Measurements from ENCODE around the gene BLZF1. TPM values are rescaled to one million over a fixed set of nuclear protein-coding genes. Genes with fewer than 3 reads are reported as not detected.
A peak's percentile ranks its signal among the peaks of the same experiment; 100 is the strongest.

BLZF1 gene
- total RNA-seq, 6 experiments from 2014 or later, result 33.2 to 37.3 (median 35.9) TPM

DNA sequence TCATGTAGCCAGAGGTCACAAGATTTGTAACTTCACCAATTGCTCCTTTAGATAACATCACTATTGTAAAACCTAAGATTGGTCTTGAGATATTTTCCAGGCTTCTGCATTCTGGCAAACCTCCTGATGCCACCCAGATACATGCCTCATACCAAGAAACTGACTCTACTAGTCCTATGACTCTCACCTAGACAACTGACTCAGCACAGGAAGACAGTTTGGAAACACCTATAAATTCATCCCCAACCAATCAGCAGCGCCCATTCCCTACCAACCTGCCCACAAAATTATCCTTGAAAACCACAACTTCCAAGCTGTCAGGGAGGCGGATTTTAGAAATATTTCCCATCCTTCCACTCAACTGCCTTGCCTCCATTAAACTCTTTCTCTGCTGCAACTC lies 3.0 kb upstream of the BLZF1 start:
- H3K4me1 Mint-ChIP-seq (ENCODE audit: low read depth), result peaks cover 21% of the 10 kb centered on the region
- H3K9me3 Mint-ChIP-seq, result peaks cover 6% of the 10 kb centered on the region; the same call in 1 of the 2 replicates
- no peak for TF ChIP-seq CTCF (IDR thresholded peaks at IDR 0.05)
- peaks cover 8% of the 10 kb centered on the region for H3K36me3 Mint-ChIP-seq (ENCODE audit: low read depth)
- H3K4me3 Mint-ChIP-seq, result no peak overlapping the region; the same call in 1 of the 2 replicates
- H3K27me3 Mint-ChIP-seq (ENCODE audit: insufficient read depth), result no peaks in the 10 kb centered on the region
- no peak overlapping the region for H3K27ac Mint-ChIP-seq
- no peak for DNase-seq

- no peak for TF ChIP-seq CTCF (IDR thresholded peaks at IDR 0.05)
- H3K36me3 Mint-ChIP-seq (ENCODE audit: low read depth), result peaks cover 14% of the 10 kb centered on the region
- H3K4me1 Mint-ChIP-seq (ENCODE audit: low read depth), result peaks cover 20% of the 10 kb centered on the region
- H3K27me3 Mint-ChIP-seq (ENCODE audit: insufficient read depth), result no peaks in the 10 kb centered on the region
- no peak overlapping the region for H3K27ac Mint-ChIP-seq
- peaks cover 6% of the 10 kb centered on the region; the same call in 1 of the 2 replicates for H3K9me3 Mint-ChIP-seq
- no peak for DNase-seq
- no peak overlapping the region for H3K4me3 Mint-ChIP-seq
Measured at GRCh38 chr1:169367096-169367685, 804 bp upstream of the BLZF1 start.

GRCh38 chr1:169368406-169368769 lies 393 bp downstream of the BLZF1 start:
- H3K36me3 Mint-ChIP-seq (ENCODE audit: low read depth), result peaks cover 10% of the 10 kb centered on the region
- no peak overlapping the region for H3K4me3 Mint-ChIP-seq
- no peak overlapping the region for H3K27ac Mint-ChIP-seq
- TF ChIP-seq CTCF (IDR thresholded peaks at IDR 0.05), result no peak
- peaks cover 20% of the 10 kb centered on the region for H3K4me1 Mint-ChIP-seq (ENCODE audit: low read depth)
- H3K9me3 Mint-ChIP-seq, result no peaks in the 10 kb centered on the region
- no peaks in the 10 kb centered on the region for H3K27me3 Mint-ChIP-seq (ENCODE audit: insufficient read depth)
- DNase-seq, result peak; percentile 12

GRCh38 chr1:169371404-169371803 lies 3.4 kb downstream of the BLZF1 start:
- no peak for TF ChIP-seq CTCF (IDR thresholded peaks at IDR 0.05)
- Mint-ChIP-seq H3K27ac (no peak overlapping the region), H3K4me1 (ENCODE audit: low read depth) (peaks cover 20% of the 10 kb centered on the region), H3K27me3 (ENCODE audit: insufficient read depth) (no peaks in the 10 kb centered on the region), H3K36me3 (ENCODE audit: low read depth) (peaks cover 10% of the 10 kb centered on the region), H3K9me3 (no peaks in the 10 kb centered on the region), H3K4me3 (no peak overlapping the region)
- DNase-seq, result no peak

GRCh38 chr1:169381162-169381561 lies 13.2 kb downstream of the BLZF1 start:
- Mint-ChIP-seq H3K27ac (no peak overlapping the region), H3K27me3 (ENCODE audit: insufficient read depth) (no peaks in the 10 kb centered on the region), H3K4me3 (no peak overlapping the region), H3K36me3 (ENCODE audit: low read depth) (peaks cover 25% of the 10 kb centered on the region), H3K4me1 (ENCODE audit: low read depth) (no peaks in the 10 kb centered on the region), H3K9me3 (no peaks in the 10 kb centered on the region)
- no peak for TF ChIP-seq CTCF (IDR thresholded peaks at IDR 0.05)
- no peak for DNase-seq

GRCh38 chr1:169383449-169383848 lies 15.5 kb downstream of the BLZF1 start:
- Mint-ChIP-seq H3K27me3 (ENCODE audit: insufficient read depth) (no peaks in the 10 kb centered on the region), H3K9me3 (no peaks in the 10 kb centered on the region)

More at GRCh38 chr1:169383449-169383848, 15.5 kb downstream of the BLZF1 start:
- H3K36me3 Mint-ChIP-seq (ENCODE audit: low read depth), result peaks cover 27% of the 10 kb centered on the region
- TF ChIP-seq CTCF (IDR thresholded peaks at IDR 0.05), result no peak
- no peak overlapping the region for H3K4me3 Mint-ChIP-seq
- H3K27ac Mint-ChIP-seq, result no peak overlapping the region
- H3K4me1 Mint-ChIP-seq (ENCODE audit: low read depth), result no peaks in the 10 kb centered on the region
- DNase-seq, result no peak
